Urinary bladder (tissue), 4 donors: ENCODE results near the gene NCLN. TPM values are rescaled to one million over a fixed set of nuclear protein-coding genes. Genes with fewer than 3 reads are reported as not detected.
"Not testable (repeated sequence)": the region's sequence is repeated elsewhere in the genome, so short reads cannot be mapped to it uniquely, and the experiment has no call there.

Source experiments
- DNase-seq: peaks from one replicate; pipeline ENCODE4 v3.0.0-alpha.2; 2015; ENCODE audit errors: extremely low spot score
- H3K27ac ChIP-seq: one replicate; pipeline ENCODE4 v1.5.1; 2013; ENCODE audit warnings: low read depth, mild to moderate bottlenecking, moderate library complexity
- H3K36me3 ChIP-seq: one replicate; pipeline ENCODE4 v1.6.1; 2013; ENCODE audit warnings: mild to moderate bottlenecking, moderate library complexity; ENCODE audit not compliant: insufficient read depth
- H3K4me1 ChIP-seq: one replicate; pipeline ENCODE4 v1.6.1; 2013; ENCODE audit warnings: mild to moderate bottlenecking, moderate library complexity; ENCODE audit not compliant: insufficient read depth
- H3K4me3 ChIP-seq: one replicate; pipeline ENCODE4 v1.5.1; 2013; ENCODE audit warnings: low read depth, low read length
- WGBS: extraction: QIAGEN DNeasy Blood & Tissue Kit; methylation state at CpG from one replicate; pipeline ENCODE4 v1.1.7; 2013; 5-methylcytosine and 5-hydroxymethylcytosine counted together
- polyA plus RNA-seq: library from polyadenylated mRNA; stranded (reverse); fragments of 200-250 nt; gene quantifications from one replicate; pipeline ENCODE4 v1.2.3, GENCODE V29; 2013
- total RNA-seq: library from RNA; depleted of rRNA; stranded (reverse); fragments of >200 nt; gene quantifications from one replicate; pipeline ENCODE4 v1.2.3, GENCODE V29; 2014
- donor health status: healthy with polysubstance abuse.
- donor health status: healthy.

NCLN gene
- total and polyA plus RNA-seq, 2 donors = 10.5 to 30.5 TPM

DNA sequence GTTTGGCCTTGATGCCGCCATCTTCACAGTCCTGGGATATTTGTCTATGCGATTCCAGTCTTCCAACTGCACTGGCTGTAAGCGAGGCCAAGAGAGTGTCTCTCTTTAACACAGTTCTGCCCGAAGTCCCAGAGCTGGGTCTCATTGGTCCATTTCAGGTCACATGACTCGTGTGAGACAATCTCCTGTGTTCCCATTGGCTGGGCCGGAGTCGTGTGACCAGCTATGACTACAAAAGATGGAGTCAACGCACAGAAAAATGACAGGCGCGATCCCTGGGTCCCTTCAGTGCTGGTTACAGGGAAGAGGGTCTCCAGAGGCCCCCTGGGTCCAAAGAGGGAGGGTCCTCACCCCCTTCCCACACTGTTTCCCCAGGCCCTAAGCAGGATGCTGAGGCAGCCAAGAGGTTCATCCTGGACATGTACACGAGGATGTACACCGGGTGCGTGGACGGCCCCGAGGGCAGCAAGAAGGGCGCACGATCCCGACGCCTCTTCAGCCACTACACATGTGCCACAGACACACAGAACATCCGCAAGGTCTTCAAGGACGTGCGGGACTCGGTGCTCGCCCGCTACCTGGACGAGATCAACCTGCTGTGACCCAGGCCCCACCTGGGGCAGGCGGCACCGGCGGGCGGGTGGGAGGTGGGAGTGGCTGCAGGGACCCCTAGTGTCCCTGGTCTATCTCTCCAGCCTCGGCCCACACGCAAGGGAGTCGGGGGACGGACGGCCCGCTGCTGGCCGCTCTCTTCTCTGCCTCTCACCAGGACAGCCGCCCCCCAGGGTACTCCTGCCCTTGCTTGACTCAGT is 23.1 kb upstream of the NCLN start:
- Histone ChIP-seq H3K36me3 (no peaks in the 10 kb centered on the region), H3K4me3 (no peak overlapping the region), H3K4me1 (no peaks in the 10 kb centered on the region), H3K27ac (no peak overlapping the region)
- 70% methylated on average over 38 of the region's 38 CpGs for WGBS
- DNase-seq = no peak

DNA sequence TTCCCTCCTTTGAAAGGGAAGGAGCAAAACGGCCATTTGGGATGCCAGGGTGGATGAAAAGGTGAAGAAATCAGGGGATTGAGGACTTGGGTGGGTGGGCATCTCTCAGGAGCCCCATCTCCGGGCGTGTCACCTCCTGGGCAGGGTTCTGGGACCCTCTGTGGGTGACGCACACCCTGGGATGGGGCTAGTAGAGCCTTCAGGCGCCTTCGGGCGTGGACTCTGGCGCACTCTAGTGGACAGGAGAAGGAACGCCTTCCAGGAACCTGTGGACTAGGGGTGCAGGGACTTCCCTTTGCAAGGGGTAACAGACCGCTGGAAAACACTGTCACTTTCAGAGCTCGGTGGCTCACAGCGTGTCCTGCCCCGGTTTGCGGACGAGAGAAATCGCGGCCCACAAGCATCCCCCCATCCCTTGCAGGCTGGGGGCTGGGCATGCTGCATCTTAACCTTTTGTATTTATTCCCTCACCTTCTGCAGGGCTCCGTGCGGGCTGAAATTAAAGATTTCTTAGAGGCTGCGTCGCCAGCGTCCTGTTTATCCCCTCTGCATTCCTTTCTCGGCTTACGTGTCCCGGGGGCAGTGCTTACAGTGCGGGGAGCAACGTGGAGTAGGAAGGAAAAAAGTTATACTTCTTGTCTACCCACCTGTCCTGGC is 22.4 kb upstream of the NCLN start:
- 9% methylated on average over 27 of the region's 27 CpGs for WGBS
- Histone ChIP-seq H3K4me3 (no peak overlapping the region), H3K27ac (no peak overlapping the region), H3K36me3 (no peaks in the 10 kb centered on the region), H3K4me1 (no peaks in the 10 kb centered on the region)
- no peak for DNase-seq

DNA sequence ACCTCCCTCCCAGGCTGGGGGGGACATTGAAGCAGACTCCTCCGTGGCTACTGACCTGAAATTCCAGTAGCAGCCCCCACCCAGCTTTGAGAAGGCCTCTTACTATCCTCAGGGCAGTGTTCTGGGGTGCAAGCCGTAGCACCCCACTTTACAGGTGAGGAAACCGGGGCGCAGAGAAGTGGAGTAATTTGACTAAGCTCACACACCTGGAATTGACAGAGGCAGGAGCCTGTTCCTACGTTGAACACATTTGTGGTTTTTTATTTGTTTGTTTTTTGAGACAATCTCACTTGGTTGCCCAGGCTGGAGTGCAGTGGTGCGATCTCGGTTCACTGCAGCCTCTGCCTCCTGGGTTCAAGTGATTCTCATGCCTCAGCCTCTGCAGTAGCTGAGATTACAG is 21.8 kb upstream of the NCLN start:
- WGBS = 66% methylated on average over 7 of the region's 7 CpGs
- no peak overlapping the region for H3K27ac ChIP-seq
- H3K4me3 ChIP-seq = no peak overlapping the region
- no peaks in the 10 kb centered on the region for H3K4me1 ChIP-seq
- no peak for DNase-seq
- H3K36me3 ChIP-seq = no peaks in the 10 kb centered on the region

DNA sequence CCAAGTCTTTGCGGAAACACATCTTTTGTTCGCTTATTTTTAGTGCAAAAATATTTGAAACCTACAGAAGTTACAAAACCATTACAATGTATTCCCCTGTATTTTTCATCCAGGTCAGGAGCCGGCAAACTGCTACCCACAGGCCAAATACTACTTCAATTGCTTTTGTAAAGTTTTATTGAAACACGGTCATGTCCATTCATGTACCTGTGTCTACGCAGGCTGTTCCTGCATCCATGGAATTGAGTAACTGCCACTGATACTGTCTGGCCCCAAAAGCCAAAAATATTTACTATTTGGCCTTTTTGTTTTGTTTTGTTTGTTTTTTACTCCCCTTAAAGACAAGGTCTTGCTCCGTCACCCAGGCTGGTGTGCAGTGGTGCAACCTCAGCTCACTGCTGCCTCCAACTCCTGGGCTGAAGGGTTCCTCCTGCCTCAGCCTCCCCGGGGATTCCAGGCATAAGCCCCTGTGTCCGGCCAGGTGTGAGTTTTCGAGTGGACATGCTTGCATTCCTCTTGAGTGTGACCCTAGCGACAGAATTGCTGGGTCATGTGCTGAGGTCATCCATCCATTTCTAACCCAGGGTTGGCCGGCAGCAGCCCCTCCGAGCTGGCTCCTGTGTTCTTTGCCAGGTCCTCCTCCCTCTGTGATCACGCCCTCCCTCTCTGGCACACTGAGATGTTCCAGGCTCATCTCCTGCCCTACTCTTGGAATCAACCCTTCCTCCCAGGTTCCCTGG is 18.0 kb upstream of the NCLN start:
- DNase-seq = no peak
- Histone ChIP-seq H3K27ac (no peak overlapping the region), H3K4me1 (no peaks in the 10 kb centered on the region), H3K4me3 (no peak overlapping the region), H3K36me3 (no peaks in the 10 kb centered on the region)
- WGBS = 69% methylated on average over 13 of the region's 13 CpGs

DNA sequence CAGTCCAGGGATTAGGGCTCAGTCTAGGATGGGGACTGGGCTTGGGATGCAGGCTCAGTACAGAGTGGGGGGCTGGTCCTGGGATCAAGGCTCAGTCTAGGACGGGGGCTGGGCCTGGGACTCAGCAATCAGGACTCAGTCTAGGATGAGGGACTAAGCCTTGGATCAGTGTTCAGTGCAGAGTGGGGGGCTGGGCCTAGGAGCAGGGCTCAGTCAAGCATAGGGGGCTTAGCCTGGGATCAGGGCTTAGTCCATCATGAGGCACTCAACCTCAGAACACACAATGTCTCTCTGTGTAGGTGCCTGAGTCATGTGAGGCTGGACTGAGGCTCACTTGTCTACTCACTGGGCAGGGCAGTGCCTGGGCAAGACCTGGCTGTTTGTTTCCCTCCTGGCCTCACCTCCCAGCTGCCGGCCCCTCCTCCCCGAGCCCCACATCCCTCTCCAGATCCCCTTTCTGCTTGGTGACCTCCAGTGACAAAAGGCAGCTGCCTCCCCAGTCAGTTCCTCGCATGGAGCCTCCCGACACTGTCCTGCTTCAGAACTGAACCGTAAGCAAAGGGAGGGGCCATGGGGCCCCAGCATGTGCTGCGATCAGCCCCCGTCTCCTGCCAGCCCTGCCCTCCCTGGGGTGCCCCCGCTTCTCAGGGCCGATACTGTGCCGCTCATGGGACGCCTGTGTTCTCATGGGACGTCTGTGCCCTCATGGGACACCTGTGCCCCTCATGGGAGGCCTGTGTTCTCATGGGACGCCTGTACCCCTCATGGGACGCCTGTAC is 13.6 kb upstream of the NCLN start:
- H3K4me3 ChIP-seq = no peak overlapping the region
- no peak for DNase-seq
- H3K27ac ChIP-seq = peak overlapping the region; percentile 43
- H3K4me1 ChIP-seq = no peaks in the 10 kb centered on the region
- 81% methylated on average over 15 of the region's 15 CpGs for WGBS
- no peaks in the 10 kb centered on the region for H3K36me3 ChIP-seq

DNA sequence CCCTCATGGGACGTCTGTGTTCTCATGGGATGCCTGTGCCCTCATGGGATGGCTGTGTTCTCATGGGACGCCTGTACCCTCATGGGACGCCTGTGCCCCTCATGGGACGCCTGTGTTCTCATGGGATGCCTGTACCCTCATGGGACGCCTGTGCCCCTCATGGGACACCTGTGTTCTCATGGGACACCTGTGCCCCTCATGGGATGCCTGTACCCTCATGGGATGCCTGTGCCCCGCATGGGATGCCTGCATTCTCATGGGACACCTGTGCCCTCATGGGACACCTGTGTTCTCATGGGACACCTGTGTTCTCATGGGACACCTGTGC is 13.1 kb upstream of the NCLN start:
- H3K4me1 ChIP-seq, DNase-seq, H3K4me3 ChIP-seq, H3K36me3 ChIP-seq: not testable (repeated sequence)
- peak overlapping the region; percentile 43 for H3K27ac ChIP-seq
- 73% methylated on average over 6 of the region's 6 CpGs for WGBS

DNA sequence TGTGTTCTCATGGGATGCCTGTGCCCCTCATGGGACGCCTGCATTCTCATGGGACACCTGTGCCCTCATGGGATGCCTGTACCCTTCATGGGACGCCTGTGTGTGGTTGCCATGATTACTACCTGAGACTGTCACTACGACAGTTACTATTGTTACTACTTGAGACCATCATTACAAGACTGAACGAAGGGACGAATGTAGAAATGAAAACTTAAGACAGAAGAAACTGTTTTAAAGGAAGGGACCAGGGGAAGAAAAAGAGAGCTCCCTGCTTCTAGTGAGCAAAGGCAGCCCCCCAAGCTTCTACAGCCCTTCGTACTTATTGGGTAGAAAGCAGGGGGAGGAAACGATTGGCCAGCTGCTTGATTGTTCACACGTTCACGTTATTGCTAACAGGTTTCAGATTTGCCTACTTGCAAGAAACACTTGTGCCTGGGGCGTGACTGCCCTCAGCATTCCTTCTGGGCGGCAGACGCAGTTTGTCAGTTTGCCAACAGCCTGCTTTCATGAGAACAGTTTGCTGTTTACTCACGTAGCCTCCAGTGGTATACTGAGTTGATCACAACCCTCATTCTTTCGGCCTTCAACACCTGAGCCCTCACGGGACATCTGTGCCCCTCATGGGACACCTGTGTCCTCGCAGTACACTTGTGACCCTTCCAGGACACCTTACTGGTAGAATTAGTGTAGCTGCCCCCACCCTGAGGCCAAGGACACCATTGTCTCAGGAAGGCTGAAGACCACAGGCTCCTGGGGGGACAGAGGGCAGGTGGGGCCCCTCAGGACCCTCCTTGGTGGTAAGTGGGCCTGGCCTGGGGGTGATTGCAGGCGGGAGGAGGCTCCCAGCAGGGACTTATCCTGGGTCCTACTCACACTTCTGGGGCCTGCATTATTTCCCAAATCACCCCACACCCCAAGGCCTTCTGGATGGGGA is 9.7 kb upstream of the NCLN start:
- H3K4me1 ChIP-seq = no peaks in the 10 kb centered on the region
- H3K4me3 ChIP-seq = no peak overlapping the region
- WGBS = 60% methylated on average over 17 of the region's 17 CpGs
- peak overlapping the region; percentile 95 for H3K27ac ChIP-seq
- H3K36me3 ChIP-seq = no peaks in the 10 kb centered on the region
- DNase-seq = peak; percentile 52

DNA sequence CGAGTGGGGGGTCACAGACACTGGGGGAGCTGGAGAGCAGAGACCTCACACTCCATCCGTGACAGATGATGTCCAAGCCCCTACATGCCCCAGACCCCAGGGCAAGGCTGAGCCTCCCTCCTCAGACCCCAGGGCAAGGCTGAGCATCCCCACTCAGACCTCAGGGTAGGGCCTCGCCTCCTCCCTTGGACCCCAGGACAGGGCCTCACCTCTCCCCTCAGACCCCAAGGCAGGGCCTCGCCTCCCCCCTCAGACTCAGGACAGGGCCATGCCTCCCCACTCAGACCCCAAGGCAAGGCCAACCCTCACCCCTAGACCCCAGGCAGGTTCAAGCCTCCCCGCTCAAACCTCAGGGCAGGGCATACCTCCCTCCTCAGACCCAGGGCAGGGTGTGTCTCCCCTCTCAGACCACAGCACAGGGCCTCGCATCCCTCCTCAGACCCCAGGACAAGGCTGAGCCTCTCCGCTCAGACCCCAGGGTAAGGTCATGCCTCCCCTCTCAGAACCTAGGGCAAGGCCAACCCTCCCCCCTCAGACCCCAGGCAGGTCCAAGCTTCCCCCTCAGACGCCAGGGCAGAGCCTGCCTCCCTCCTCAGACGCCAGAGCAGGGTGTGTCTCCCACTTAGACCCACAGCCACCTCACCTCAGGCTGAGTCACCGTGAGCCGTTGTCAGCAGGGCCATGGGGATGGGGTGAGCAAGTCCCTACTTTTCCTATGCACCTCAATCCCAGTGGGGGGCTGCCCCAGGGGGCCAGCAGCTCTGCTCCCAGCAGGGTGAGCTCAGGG is 8.8 kb upstream of the NCLN start:
- H3K4me1 ChIP-seq = no peaks in the 10 kb centered on the region
- H3K36me3 ChIP-seq = no peaks in the 10 kb centered on the region
- 72% methylated on average over 11 of the region's 11 CpGs for WGBS
- DNase-seq = peak; percentile 20
- no peak overlapping the region for H3K4me3 ChIP-seq
- peak overlapping the region; percentile 95 for H3K27ac ChIP-seq

DNA sequence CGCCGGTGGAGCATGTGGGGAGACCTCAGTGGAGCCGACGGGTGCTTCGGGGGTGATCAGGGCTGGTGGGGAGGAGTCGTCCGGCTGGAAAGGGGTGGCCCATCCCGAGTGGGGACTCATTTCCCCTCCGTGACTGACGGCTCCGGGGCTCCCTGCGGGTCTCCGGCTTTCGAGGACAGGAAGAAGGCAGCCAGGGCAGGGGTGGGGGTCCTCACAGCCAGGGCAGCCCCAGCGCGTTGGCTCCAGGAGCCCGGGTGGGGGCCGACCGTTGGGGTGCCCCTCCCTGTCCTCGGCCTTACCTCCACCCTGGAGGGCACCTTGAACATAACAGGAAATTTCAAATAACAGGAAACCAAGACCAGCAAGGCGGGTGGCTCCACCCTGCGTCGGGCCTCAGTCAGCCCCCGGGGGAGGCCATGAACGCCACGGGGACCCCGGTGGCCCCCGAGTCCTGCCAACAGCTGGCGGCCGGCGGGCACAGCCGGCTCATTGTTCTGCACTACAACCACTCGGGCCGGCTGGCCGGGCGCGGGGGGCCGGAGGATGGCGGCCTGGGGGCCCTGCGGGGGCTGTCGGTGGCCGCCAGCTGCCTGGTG is 7.3 kb upstream of the NCLN start, which contains the start of gene S1PR4:
Gene S1PR4 (plus strand): TSS at position 393 of the 596 bp plus-strand sequence. CDS start 24 bp downstream, at position 417.
- H3K36me3 ChIP-seq = no peaks in the 10 kb centered on the region
- H3K27ac ChIP-seq = peak within 1 kb of the TSS; percentile 32
- H3K4me3 ChIP-seq = peak within 1 kb of the TSS; percentile 28
- H3K4me1 ChIP-seq = no peaks in the 10 kb centered on the region
- WGBS = 72% methylated on average over 42 of the region's 42 CpGs
- no peak for DNase-seq

DNA sequence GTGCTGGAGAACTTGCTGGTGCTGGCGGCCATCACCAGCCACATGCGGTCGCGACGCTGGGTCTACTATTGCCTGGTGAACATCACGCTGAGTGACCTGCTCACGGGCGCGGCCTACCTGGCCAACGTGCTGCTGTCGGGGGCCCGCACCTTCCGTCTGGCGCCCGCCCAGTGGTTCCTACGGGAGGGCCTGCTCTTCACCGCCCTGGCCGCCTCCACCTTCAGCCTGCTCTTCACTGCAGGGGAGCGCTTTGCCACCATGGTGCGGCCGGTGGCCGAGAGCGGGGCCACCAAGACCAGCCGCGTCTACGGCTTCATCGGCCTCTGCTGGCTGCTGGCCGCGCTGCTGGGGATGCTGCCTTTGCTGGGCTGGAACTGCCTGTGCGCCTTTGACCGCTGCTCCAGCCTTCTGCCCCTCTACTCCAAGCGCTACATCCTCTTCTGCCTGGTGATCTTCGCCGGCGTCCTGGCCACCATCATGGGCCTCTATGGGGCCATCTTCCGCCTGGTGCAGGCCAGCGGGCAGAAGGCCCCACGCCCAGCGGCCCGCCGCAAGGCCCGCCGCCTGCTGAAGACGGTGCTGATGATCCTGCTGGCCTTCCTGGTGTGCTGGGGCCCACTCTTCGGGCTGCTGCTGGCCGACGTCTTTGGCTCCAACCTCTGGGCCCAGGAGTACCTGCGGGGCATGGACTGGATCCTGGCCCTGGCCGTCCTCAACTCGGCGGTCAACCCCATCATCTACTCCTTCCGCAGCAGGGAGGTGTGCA is 6.6 kb upstream of the NCLN start:
- no peak overlapping the region for H3K27ac ChIP-seq
- DNase-seq = no peak
- peak overlapping the region; percentile 28 for H3K4me3 ChIP-seq
- H3K4me1 ChIP-seq = no peaks in the 10 kb centered on the region
- H3K36me3 ChIP-seq = no peaks in the 10 kb centered on the region
- WGBS = 83% methylated on average over 52 of the region's 52 CpGs

DNA sequence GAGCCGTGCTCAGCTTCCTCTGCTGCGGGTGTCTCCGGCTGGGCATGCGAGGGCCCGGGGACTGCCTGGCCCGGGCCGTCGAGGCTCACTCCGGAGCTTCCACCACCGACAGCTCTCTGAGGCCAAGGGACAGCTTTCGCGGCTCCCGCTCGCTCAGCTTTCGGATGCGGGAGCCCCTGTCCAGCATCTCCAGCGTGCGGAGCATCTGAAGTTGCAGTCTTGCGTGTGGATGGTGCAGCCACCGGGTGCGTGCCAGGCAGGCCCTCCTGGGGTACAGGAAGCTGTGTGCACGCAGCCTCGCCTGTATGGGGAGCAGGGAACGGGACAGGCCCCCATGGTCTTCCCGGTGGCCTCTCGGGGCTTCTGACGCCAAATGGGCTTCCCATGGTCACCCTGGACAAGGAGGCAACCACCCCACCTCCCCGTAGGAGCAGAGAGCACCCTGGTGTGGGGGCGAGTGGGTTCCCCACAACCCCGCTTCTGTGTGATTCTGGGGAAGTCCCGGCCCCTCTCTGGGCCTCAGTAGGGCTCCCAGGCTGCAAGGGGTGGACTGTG is 5.9 kb upstream of the NCLN start:
- peak overlapping the region; percentile 28 for H3K4me3 ChIP-seq
- 82% methylated on average over 31 of the region's 31 CpGs for WGBS
- no peak for DNase-seq
- no peak overlapping the region for H3K27ac ChIP-seq
- no peaks in the 10 kb centered on the region for H3K36me3 ChIP-seq
- H3K4me1 ChIP-seq = no peaks in the 10 kb centered on the region
